GM23338 (cell line): ENCODE measurements around the gene UBC. TPM values are rescaled to one million over a fixed set of nuclear protein-coding genes. Genes with fewer than 3 reads are reported as not detected.

Experiments
- ATAC-seq: fragments of 200-7000 bp; cut with Tn5 transposase; 3 replicates; pipeline ENCODE4 v1.9.1; 2020
- DNase-seq: peaks from one replicate; pipeline ENCODE4 v3.0.0-alpha.2; 2015; ENCODE audit warnings: low spot score
- H2AFZ ChIP-seq: fragments of 200-600 bp; sonication (generic); 2 replicates; pipeline ENCODE4 v1.8.0; 2016; ENCODE audit warnings: antibody characterized with exemption, mild to moderate bottlenecking, moderate library complexity
- H3F3A ChIP-seq: fragments of 200-600 bp; sonication (generic); replicated peaks from 2 replicates; pipeline ENCODE4 v1.8.0; 2017; ENCODE audit warnings: antibody characterized with exemption, mixed run types, low read depth
- H3K27ac ChIP-seq: fragments of 200-600 bp; sonication (generic); 2 replicates; pipeline ENCODE4 v1.6.1; 2016; ENCODE audit warnings: low read depth
- H3K27me3 ChIP-seq: fragments of 200-600 bp; sonication (generic); 2 replicates; pipeline ENCODE4 v1.8.0; 2016; ENCODE audit warnings: mild to moderate bottlenecking, mixed run types, moderate library complexity; ENCODE audit not compliant: insufficient read depth
- H3K36me3 ChIP-seq: fragments of 200-600 bp; sonication (generic); 2 replicates; pipeline ENCODE4 v1.8.0; 2016; ENCODE audit warnings: mild to moderate bottlenecking; ENCODE audit not compliant: insufficient read depth
- H3K4me1 ChIP-seq: fragments of 200-600 bp; sonication (generic); 2 replicates; pipeline ENCODE4 v1.8.0; 2016; ENCODE audit warnings: mild to moderate bottlenecking, moderate library complexity; ENCODE audit not compliant: insufficient read depth
- H3K4me2 ChIP-seq: fragments of 200-600 bp; sonication (generic); 2 replicates; pipeline ENCODE4 v1.7.1; 2017; ENCODE audit warnings: mixed run types
- H3K4me3 ChIP-seq: fragments of 200-600 bp; sonication (generic); 2 replicates; pipeline ENCODE4 v1.6.1; 2016; ENCODE audit warnings: mixed run types
- H3K79me2 ChIP-seq: fragments of 200-600 bp; sonication (generic); replicated peaks from 2 replicates; pipeline ENCODE4 v1.8.0; 2017; ENCODE audit warnings: mild to moderate bottlenecking; ENCODE audit not compliant: insufficient read depth
- H3K9me2 ChIP-seq: fragments of 200-600 bp; sonication (generic); 2 replicates; pipeline ENCODE4 v1.8.0; 2017; ENCODE audit not compliant: insufficient read depth
- H4K20me1 ChIP-seq: fragments of 200-600 bp; sonication (generic); replicated peaks from 2 replicates; pipeline ENCODE4 v1.8.0; 2017; ENCODE audit warnings: mild to moderate bottlenecking; ENCODE audit not compliant: insufficient read depth
- H3K27ac Mint-ChIP-seq: 2 replicates; pipeline ENCODE4 v1.8.0; 2020; ENCODE audit warnings: inconsistent platforms, mild to moderate bottlenecking, moderate library complexity, mixed read lengths
- H3K27me3 Mint-ChIP-seq: 3 replicates; pipeline ENCODE4 v1.8.0; 2022; ENCODE audit warnings: low read depth, mild to moderate bottlenecking, moderate library complexity, mixed read lengths, inconsistent platforms; ENCODE audit not compliant: insufficient read depth, poor library complexity
- H3K36me3 Mint-ChIP-seq: 3 replicates; pipeline ENCODE4 v1.8.0; 2021; ENCODE audit warnings: low read depth, mild to moderate bottlenecking, inconsistent platforms, moderate library complexity, mixed read lengths
- H3K4me1 Mint-ChIP-seq: 3 replicates; pipeline ENCODE4 v1.8.0; 2020; ENCODE audit warnings: mild to moderate bottlenecking, inconsistent platforms, mixed read lengths
- H3K4me3 Mint-ChIP-seq: 3 replicates; pipeline ENCODE4 v1.8.0; 2021; ENCODE audit warnings: moderate library complexity, mild to moderate bottlenecking, inconsistent platforms, mixed read lengths
- H3K9me3 Mint-ChIP-seq: 3 replicates; pipeline ENCODE4 v1.8.0; 2020; ENCODE audit warnings: moderate library complexity, mild to moderate bottlenecking, inconsistent platforms, mixed read lengths
- CREB1 ChIP-seq: fragments of 250-450 bp; sonication (Bioruptor Pico); IDR thresholded peaks from 2 replicates; pipeline ENCODE4 v1.5.0; 2020; ENCODE audit warnings: low read depth, mild to moderate bottlenecking, moderate library complexity
- ETS1 ChIP-seq: IDR thresholded peaks from 2 replicates; pipeline ENCODE4 v1.6.1; 2016; ENCODE audit warnings: antibody characterized with exemption
- EZH2 ChIP-seq: fragments of 200-600 bp; sonication (generic); IDR thresholded peaks from one replicate; pipeline ENCODE4 v1.8.0; 2017; ENCODE audit warnings: antibody characterized with exemption, mild to moderate bottlenecking, low read depth; ENCODE audit not compliant: unreplicated experiment
- JUNB ChIP-seq: IDR thresholded peaks from one replicate; pipeline ENCODE4 v1.6.1; 2016; ENCODE audit warnings: antibody characterized with exemption; ENCODE audit not compliant: unreplicated experiment
- POLR2AphosphoS5 ChIP-seq: IDR thresholded peaks from 2 replicates; pipeline ENCODE4 v1.6.1; 2016; ENCODE audit warnings: antibody characterized with exemption, low read depth
- REST ChIP-seq: IDR thresholded peaks from one replicate; pipeline ENCODE4 v1.6.1; 2018; ENCODE audit warnings: antibody characterized with exemption; ENCODE audit not compliant: unreplicated experiment
- STAT1 ChIP-seq: IDR thresholded peaks from one replicate; pipeline ENCODE4 v1.6.1; 2016; ENCODE audit warnings: antibody characterized with exemption; ENCODE audit not compliant: unreplicated experiment
- ZNF462 ChIP-seq: fragments of 250-450 bp; sonication (Bioruptor Pico); IDR thresholded peaks from 2 replicates; pipeline ENCODE4 v1.5.0; 2020; ENCODE audit warnings: mild to moderate bottlenecking, moderate library complexity
- polyA plus RNA-seq: library from polyadenylated mRNA; unstranded; fragments of >200 nt; fragmentation: Nextera tagmentation; extraction: Ambion mirVana; gene quantifications from 2 replicates; pipeline ENCODE4 v1.2.1, GENCODE V29; 2016
- total RNA-seq: library from RNA; depleted of rRNA; stranded (reverse); fragments of >200 nt; shearing (Covaris generic); gene quantifications from 2 replicates; pipeline ENCODE4 v1.2.3, GENCODE V29; 2014
- TF ChIP-seq, protein P1 (sequence below), 2 experiments: fragments of 200-600 bp in 1 of 2; sonication (generic) in 1 of 2; conservative IDR thresholded peaks; 2 replicates each; pipeline versions ENCODE4 v1.5.1 to v1.6.1; 2016 to 2017; ENCODE audit warnings: antibody characterized with exemption in 2 of 2, low read depth in 2 of 2, mild to moderate bottlenecking in 2 of 2, moderate library complexity in 1 of 2

Gene UBC
- total and polyA plus RNA-seq, 2 experiments from 2014 or later, result 511 to 665 TPM

DNA sequence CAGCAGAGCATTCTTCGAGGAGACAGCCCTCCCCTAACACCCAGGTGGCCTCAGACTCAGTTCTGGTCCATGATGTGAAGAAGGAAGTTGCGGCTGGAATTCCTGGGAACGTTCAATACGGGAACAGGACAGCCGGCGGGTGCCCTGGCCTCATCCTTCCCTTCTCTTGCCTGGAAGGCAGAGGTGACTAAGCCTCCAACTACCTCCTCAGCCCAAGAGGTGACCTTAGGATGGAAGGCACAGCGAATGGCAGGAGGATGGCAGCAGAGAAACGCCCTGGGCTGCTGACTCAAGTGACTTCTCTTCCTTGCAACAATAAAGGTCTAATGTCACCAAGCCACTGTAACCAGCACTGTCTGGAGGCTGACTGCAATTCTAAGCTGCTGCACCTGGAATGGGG is 38.4 kb upstream of the UBC start:
- no peaks in the 10 kb centered on the region for H3K9me2 ChIP-seq
- no peaks in the 10 kb centered on the region for H3K79me2 ChIP-seq
- TF ChIP-seq POLR2AphosphoS5 (no peak), JUNB (no peak), ZNF462 (CRISPR knock-in tag) (no peak), ETS1 (no peak), EZH2 (no peak), CREB1 (no peak), REST (no peak), STAT1 (no peak)
- TF ChIP-seq, protein P1, sequence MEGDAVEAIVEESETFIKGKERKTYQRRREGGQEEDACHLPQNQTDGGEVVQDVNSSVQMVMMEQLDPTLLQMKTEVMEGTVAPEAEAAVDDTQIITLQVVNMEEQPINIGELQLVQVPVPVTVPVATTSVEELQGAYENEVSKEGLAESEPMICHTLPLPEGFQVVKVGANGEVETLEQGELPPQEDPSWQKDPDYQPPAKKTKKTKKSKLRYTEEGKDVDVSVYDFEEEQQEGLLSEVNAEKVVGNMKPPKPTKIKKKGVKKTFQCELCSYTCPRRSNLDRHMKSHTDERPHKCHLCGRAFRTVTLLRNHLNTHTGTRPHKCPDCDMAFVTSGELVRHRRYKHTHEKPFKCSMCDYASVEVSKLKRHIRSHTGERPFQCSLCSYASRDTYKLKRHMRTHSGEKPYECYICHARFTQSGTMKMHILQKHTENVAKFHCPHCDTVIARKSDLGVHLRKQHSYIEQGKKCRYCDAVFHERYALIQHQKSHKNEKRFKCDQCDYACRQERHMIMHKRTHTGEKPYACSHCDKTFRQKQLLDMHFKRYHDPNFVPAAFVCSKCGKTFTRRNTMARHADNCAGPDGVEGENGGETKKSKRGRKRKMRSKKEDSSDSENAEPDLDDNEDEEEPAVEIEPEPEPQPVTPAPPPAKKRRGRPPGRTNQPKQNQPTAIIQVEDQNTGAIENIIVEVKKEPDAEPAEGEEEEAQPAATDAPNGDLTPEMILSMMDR (conservative IDR thresholded peaks at IDR 0.05; ENCODE audit: low read depth in 2 of 2), result no peak
- Mint-ChIP-seq H3K4me1 (no peaks in the 10 kb centered on the region), H3K4me3 (no peak overlapping the region), H3K9me3 (no peaks in the 10 kb centered on the region), H3K27ac (no peak overlapping the region), H3K36me3 (peaks cover 64% of the 10 kb centered on the region), H3K27me3 (peaks cover 7% of the 10 kb centered on the region)
- 0 out of 2 replicates have a peak, but pooled peaks cover 7% of the 10 kb centered on the region for H3F3A ChIP-seq
- peaks cover 12% of the 10 kb centered on the region for H3K36me3 ChIP-seq
- H3K4me2 ChIP-seq, result no peak overlapping the region
- H4K20me1 ChIP-seq, result no peaks in the 10 kb centered on the region; the same call in 1 of the 2 replicates
- no peak overlapping the region for H3K4me3 ChIP-seq
- no peak for DNase-seq
- H3K4me1 ChIP-seq, result no peaks in the 10 kb centered on the region
- H3K27me3 ChIP-seq, result no peaks in the 10 kb centered on the region
- no peak overlapping the region for H2AFZ ChIP-seq
- no peak overlapping the region for H3K27ac ChIP-seq
- ATAC-seq, result no peak
